Fibroblast of lung (primary cell): ENCODE measurements around the gene ATXN1. TPM values are rescaled to one million over a fixed set of nuclear protein-coding genes. Genes with fewer than 3 reads are reported as not detected.

Source experiments
- DNase-seq, 2 donors: peaks; one replicate each; pipeline versions ENCODE4 v3.0.0 to v3.0.0-alpha.2; 2010; ENCODE audit warnings: low read depth in 2 of 2
- H2AFZ ChIP-seq: 2 replicates; pipeline ENCODE4 v1.5.1; 2012; ENCODE audit warnings: low read length, control low read depth, inconsistent platforms
- H3K27ac ChIP-seq: 2 replicates; pipeline ENCODE4 v1.5.1; 2011; ENCODE audit warnings: low read length, control low read depth; ENCODE audit not compliant: insufficient read depth
- H3K27me3 ChIP-seq: 2 replicates; pipeline ENCODE4 v1.5.1; 2011; ENCODE audit warnings: mild to moderate bottlenecking, low read length; ENCODE audit not compliant: control insufficient read depth, insufficient read depth
- H3K36me3 ChIP-seq: 2 replicates; pipeline ENCODE4 v1.5.1; 2011; ENCODE audit warnings: low read length; ENCODE audit not compliant: control insufficient read depth, insufficient read depth
- H3K4me1 ChIP-seq: 2 replicates; pipeline ENCODE4 v1.5.1; 2011; ENCODE audit warnings: low read length; ENCODE audit not compliant: control insufficient read depth, insufficient read depth; ENCODE audit errors: extremely low read depth
- H3K4me2 ChIP-seq: 2 replicates; pipeline ENCODE4 v1.5.1; 2011; ENCODE audit warnings: low read length, control low read depth; ENCODE audit not compliant: insufficient read depth; ENCODE audit errors: extremely low read depth
- H3K4me3 ChIP-seq, 4 experiments: fragments of 200-600 bp in 1 of 4; sonication (generic) in 1 of 4; replicated peaks in 1 of 4; 2 replicates each; pipeline ENCODE4 v1.5.1; 2011 to 2016; ENCODE audit warnings: low read length in 4 of 4, low read depth in 3 of 4, mild to moderate bottlenecking in 3 of 4, control low read depth in 2 of 4, inconsistent platforms in 1 of 4, mixed read lengths in 1 of 4; ENCODE audit not compliant: insufficient read depth in 1 of 4; ENCODE audit errors: control extremely low read depth in 1 of 4
- H3K79me2 ChIP-seq: 2 replicates; pipeline ENCODE4 v1.5.1; 2012; ENCODE audit warnings: mild to moderate bottlenecking, low read length, inconsistent platforms; ENCODE audit not compliant: control insufficient read depth, insufficient read depth
- H3K9ac ChIP-seq: 2 replicates; pipeline ENCODE4 v1.5.1; 2011; ENCODE audit warnings: mild to moderate bottlenecking, low read length, control low read depth; ENCODE audit not compliant: insufficient read depth
- H3K9me3 ChIP-seq: 2 replicates; pipeline ENCODE4 v1.5.1; 2012; ENCODE audit warnings: low read depth, low read length; ENCODE audit not compliant: control insufficient read depth, insufficient read depth
- H4K20me1 ChIP-seq: 2 replicates; pipeline ENCODE4 v1.5.1; 2011; ENCODE audit warnings: low read length; ENCODE audit not compliant: control insufficient read depth, insufficient read depth; ENCODE audit errors: extremely low read depth
- EZH2 ChIP-seq: IDR thresholded peaks from 2 replicates; pipeline ENCODE4 v1.5.1; 2012; ENCODE audit warnings: low read length, control low read depth, mild to moderate bottlenecking; ENCODE audit errors: missing control alignments
- polyA plus RNA-seq, 2 donors: library from polyadenylated mRNA; depleted of rRNA in 1 of 2; stranded (reverse) in 1 of 2; unstranded in 1 of 2; fragments of >200 nt; gene quantifications; 2 replicates each; pipeline ENCODE4 v1.2.1, GENCODE V29; 2011 to 2012; ENCODE audit warnings: missing spikeins in 1 of 2
- total RNA-seq: library from RNA; depleted of rRNA; stranded (reverse); fragments of >200 nt; gene quantifications from 2 replicates; pipeline ENCODE4 v1.2.1, GENCODE V29; 2014
- TF ChIP-seq, protein P1 (sequence below), 2 donors: IDR thresholded peaks in 1 of 2; conservative IDR thresholded peaks in 1 of 2; 1 replicate in 1 of 2; 2 replicates in 1 of 2; pipeline ENCODE4 v1.5.1; 2011 to 2012; ENCODE audit warnings: low read length in 2 of 2, control low read depth in 1 of 2, inconsistent platforms in 1 of 2, low read depth in 1 of 2, mild to moderate bottlenecking in 1 of 2

ATXN1 gene
- total and polyA plus RNA-seq, 2 donors (not counting 1 experiment from before 2014, with no cell fraction given), result 15.8 to 40.5 TPM

DNA sequence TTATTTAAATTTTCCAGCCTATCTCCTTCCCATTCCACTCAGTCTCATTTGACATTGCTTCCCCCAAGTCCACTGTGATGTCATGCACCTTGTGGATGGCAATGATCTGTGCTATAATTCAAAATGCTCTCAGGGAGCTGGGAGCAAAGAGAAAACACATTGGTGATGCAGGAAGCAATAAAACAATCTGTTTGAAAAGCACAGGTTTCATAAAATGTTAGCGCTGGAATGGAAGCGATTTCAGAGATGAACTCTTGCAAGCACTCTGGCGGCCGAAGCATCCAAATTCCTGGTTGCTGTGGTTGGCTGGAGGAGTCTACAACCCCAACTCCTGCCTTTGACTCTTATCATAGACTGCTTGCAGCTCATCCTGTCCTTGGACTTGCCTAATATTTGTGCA is 355.9 kb downstream of the ATXN1 start:
- no peak overlapping the region for H3K9ac ChIP-seq
- H3K27me3 ChIP-seq, result no peaks in the 10 kb centered on the region
- no peaks in the 10 kb centered on the region for H3K36me3 ChIP-seq
- TF ChIP-seq, protein P1, sequence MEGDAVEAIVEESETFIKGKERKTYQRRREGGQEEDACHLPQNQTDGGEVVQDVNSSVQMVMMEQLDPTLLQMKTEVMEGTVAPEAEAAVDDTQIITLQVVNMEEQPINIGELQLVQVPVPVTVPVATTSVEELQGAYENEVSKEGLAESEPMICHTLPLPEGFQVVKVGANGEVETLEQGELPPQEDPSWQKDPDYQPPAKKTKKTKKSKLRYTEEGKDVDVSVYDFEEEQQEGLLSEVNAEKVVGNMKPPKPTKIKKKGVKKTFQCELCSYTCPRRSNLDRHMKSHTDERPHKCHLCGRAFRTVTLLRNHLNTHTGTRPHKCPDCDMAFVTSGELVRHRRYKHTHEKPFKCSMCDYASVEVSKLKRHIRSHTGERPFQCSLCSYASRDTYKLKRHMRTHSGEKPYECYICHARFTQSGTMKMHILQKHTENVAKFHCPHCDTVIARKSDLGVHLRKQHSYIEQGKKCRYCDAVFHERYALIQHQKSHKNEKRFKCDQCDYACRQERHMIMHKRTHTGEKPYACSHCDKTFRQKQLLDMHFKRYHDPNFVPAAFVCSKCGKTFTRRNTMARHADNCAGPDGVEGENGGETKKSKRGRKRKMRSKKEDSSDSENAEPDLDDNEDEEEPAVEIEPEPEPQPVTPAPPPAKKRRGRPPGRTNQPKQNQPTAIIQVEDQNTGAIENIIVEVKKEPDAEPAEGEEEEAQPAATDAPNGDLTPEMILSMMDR (conservative IDR thresholded peaks at IDR 0.05 in 1 of 2, IDR thresholded peaks at IDR 0.05 in 1 of 2; ENCODE audit: low read depth in 1 of 2, low read length in 2 of 2), result no peak
- no peak for TF ChIP-seq EZH2
- no peak overlapping the region for H2AFZ ChIP-seq
- H3K4me1 ChIP-seq, result peaks cover 2% of the 10 kb centered on the region
- H4K20me1 ChIP-seq, result no peaks in the 10 kb centered on the region
- H3K4me2 ChIP-seq, result no peak overlapping the region
- no peaks in the 10 kb centered on the region for H3K79me2 ChIP-seq
- no peak for DNase-seq
- no peaks in the 10 kb centered on the region for H3K9me3 ChIP-seq
- H3K27ac ChIP-seq, result no peak overlapping the region
- H3K4me3 ChIP-seq, result no peak overlapping the region

DNA sequence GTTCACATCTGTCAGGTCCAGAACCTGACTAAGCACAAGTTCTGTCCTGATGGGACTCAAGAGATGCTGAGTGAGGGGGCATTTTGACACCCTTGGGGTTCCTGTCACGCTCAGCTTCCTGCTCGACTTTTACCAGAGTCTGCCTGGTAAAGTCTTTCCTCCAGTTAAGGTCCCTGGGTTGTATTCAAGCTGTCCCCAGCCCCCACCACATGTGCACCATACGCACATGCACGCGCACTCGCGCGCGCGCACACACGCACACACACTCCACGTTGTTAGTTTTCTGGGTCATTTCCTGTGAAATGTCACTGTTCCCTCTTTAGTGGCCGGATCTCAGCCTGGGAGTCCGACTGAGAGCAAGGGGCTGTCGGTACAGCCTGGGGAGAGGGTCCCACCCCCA is 356.8 kb downstream of the ATXN1 start:
- no peak overlapping the region for H2AFZ ChIP-seq
- H3K79me2 ChIP-seq, result no peaks in the 10 kb centered on the region
- no peak overlapping the region for H3K4me3 ChIP-seq
- H3K4me1 ChIP-seq, result peaks cover 7% of the 10 kb centered on the region
- H3K27me3 ChIP-seq, result no peaks in the 10 kb centered on the region
- H3K36me3 ChIP-seq, result no peaks in the 10 kb centered on the region
- no peak overlapping the region for H3K9ac ChIP-seq
- H3K4me2 ChIP-seq, result no peak overlapping the region
- no peaks in the 10 kb centered on the region for H4K20me1 ChIP-seq
- H3K9me3 ChIP-seq, result no peaks in the 10 kb centered on the region
- H3K27ac ChIP-seq, result no peak overlapping the region
- no peak for DNase-seq
- TF ChIP-seq, protein P1 (conservative IDR thresholded peaks at IDR 0.05 in 1 of 2, IDR thresholded peaks at IDR 0.05 in 1 of 2; ENCODE audit: low read depth in 1 of 2, low read length in 2 of 2), result no peak
- no peak for TF ChIP-seq EZH2

DNA sequence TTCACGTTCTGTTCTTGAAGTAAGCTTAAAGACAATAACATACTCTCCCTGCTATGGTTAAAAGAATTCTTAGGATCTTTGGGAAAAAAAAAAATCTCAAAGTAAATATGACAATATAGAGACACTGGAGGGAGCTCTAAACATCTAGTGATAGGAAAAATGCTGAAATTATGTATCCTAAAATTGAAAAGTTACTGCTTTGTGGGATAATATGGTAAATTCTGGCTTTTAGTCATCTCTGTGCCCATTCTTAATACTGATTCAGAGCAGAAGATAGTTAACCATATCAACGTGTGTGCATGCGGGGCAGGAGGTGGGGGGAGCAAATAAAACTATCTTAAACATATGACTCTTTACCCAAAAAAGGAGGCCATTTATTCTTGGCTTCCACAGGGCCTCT is 357.4 kb downstream of the ATXN1 start:
- no peaks in the 10 kb centered on the region for H4K20me1 ChIP-seq
- H3K9me3 ChIP-seq, result no peaks in the 10 kb centered on the region
- no peak overlapping the region for H3K4me2 ChIP-seq
- no peaks in the 10 kb centered on the region for H3K27me3 ChIP-seq
- no peak overlapping the region for H3K4me3 ChIP-seq
- no peak overlapping the region for H2AFZ ChIP-seq
- TF ChIP-seq, protein P1 (conservative IDR thresholded peaks at IDR 0.05 in 1 of 2, IDR thresholded peaks at IDR 0.05 in 1 of 2; ENCODE audit: low read depth in 1 of 2, low read length in 2 of 2), result peak in 1 of 2 donors; percentile 38
- TF ChIP-seq EZH2, result no peak
- no peaks in the 10 kb centered on the region for H3K79me2 ChIP-seq
- no peak overlapping the region for H3K27ac ChIP-seq
- peaks cover 13% of the 10 kb centered on the region for H3K4me1 ChIP-seq
- H3K36me3 ChIP-seq, result no peaks in the 10 kb centered on the region
- peak in 1 of 2 donors; percentile 42 for DNase-seq
- no peak overlapping the region for H3K9ac ChIP-seq
